IMR-90 (cell line): ENCODE results near the gene ABCF3. TPM values are rescaled to one million over a fixed set of nuclear protein-coding genes. Genes with fewer than 3 reads are reported as not detected.

Source experiments
- ATAC-seq: fragments of 200-7000 bp; cut with Tn5 transposase; 2 replicates; pipeline ENCODE4 v1.9.1; 2020; ENCODE audit warnings: low read depth, mild to moderate bottlenecking, moderate library complexity
- BruUV-seq: library from RNA; stranded (reverse); fragments of 400-500 nt; replicated peaks from 2 replicates; lab custom pipeline; 2021; lab: Mats Ljungman, UMichigan
- CTCF ChIA-PET: fragments of 300-600 bp; formaldehyde crosslinking; extraction: SDS; loops from one replicate; lab custom pipeline; 2021; ENCODE audit warnings: antibody characterized with exemption; lab: Yijun Ruan, JAX
- POLR2A ChIA-PET: fragments of 300-600 bp; sonication (Branson Sonifier 250); formaldehyde crosslinking; loops from one replicate; lab custom pipeline; 2022; ENCODE audit warnings: antibody characterized with exemption; ENCODE audit not compliant: unreplicated experiment; lab: Charles Lee
- DNase-seq: peaks from one replicate; pipeline ENCODE4 v3.0.0; 2013
- H2AFZ ChIP-seq: replicated peaks from 2 replicates; pipeline ENCODE3; 2013; ENCODE audit warnings: low read length, mild to moderate bottlenecking; ENCODE audit not compliant: poor library complexity
- H2AK5ac ChIP-seq: 2 replicates; pipeline ENCODE4 v1.6.1; 2013; ENCODE audit warnings: low read depth, low read length, inconsistent platforms
- H2AK9ac ChIP-seq: replicated peaks from 2 replicates; pipeline ENCODE3; 2013; ENCODE audit warnings: mild to moderate bottlenecking, low read depth, low read length, moderate library complexity; ENCODE audit not compliant: poor library complexity
- H2BK120ac ChIP-seq: 2 replicates; pipeline ENCODE4 v1.6.1; 2013; ENCODE audit warnings: low read depth, low read length, inconsistent platforms
- H2BK15ac ChIP-seq: 3 replicates; pipeline ENCODE4 v1.6.1; 2013; ENCODE audit warnings: low read depth, low read length, inconsistent platforms
- H2BK20ac ChIP-seq: 2 replicates; pipeline ENCODE4 v1.6.1; 2013; ENCODE audit warnings: low read depth, mild to moderate bottlenecking, inconsistent platforms, low read length, moderate library complexity
- H2BK5ac ChIP-seq: 2 replicates; pipeline ENCODE4 v1.6.1; 2013; ENCODE audit warnings: mild to moderate bottlenecking, low read depth, low read length, inconsistent platforms; ENCODE audit not compliant: poor library complexity, severe bottlenecking
- H3K14ac ChIP-seq: replicated peaks from 2 replicates; pipeline ENCODE4 v1.6.1; 2013; ENCODE audit warnings: low read depth, low read length, inconsistent platforms
- H3K18ac ChIP-seq: 2 replicates; pipeline ENCODE4 v1.6.1; 2013; ENCODE audit warnings: low read depth, low read length, control low read depth
- H3K23ac ChIP-seq: 2 replicates; pipeline ENCODE4 v1.6.1; 2013; ENCODE audit warnings: low read depth, low read length, inconsistent platforms
- H3K27ac ChIP-seq: 2 replicates; pipeline ENCODE4 v1.5.1; 2013; ENCODE audit warnings: mild to moderate bottlenecking, control low read depth, low read length; ENCODE audit not compliant: insufficient read depth
- H3K27me3 ChIP-seq: 2 replicates; pipeline ENCODE4 v1.6.1; 2013; ENCODE audit warnings: low read length; ENCODE audit not compliant: control insufficient read depth, insufficient read depth
- H3K36me3 ChIP-seq: 2 replicates; pipeline ENCODE4 v1.6.1; 2013; ENCODE audit warnings: low read length, mixed read lengths; ENCODE audit not compliant: control insufficient read depth, insufficient read depth
- H3K4ac ChIP-seq: 2 replicates; pipeline ENCODE4 v1.6.1; 2013; ENCODE audit warnings: low read depth, low read length, inconsistent platforms
- H3K4me1 ChIP-seq: 2 replicates; pipeline ENCODE4 v1.6.1; 2013; ENCODE audit warnings: low read length, mixed read lengths; ENCODE audit not compliant: control insufficient read depth, insufficient read depth
- H3K4me2 ChIP-seq: 2 replicates; pipeline ENCODE4 v1.6.1; 2013; ENCODE audit warnings: low read depth, mild to moderate bottlenecking, control low read depth, low read length, moderate library complexity
- H3K4me3 ChIP-seq: 2 replicates; pipeline ENCODE4 v1.5.1; 2013; ENCODE audit warnings: low read depth, mild to moderate bottlenecking, control low read depth, low read length, moderate library complexity; ENCODE audit not compliant: insufficient read depth
- H3K56ac ChIP-seq: 2 replicates; pipeline ENCODE4 v1.6.1; 2013; ENCODE audit warnings: low read length, inconsistent platforms; ENCODE audit not compliant: insufficient read depth; ENCODE audit errors: extremely low read depth
- H3K79me1 ChIP-seq, 2 experiments: 2 replicates each; pipeline ENCODE4 v1.6.1; 2013; ENCODE audit warnings: low read length in 2 of 2, inconsistent platforms in 1 of 2, low read depth in 1 of 2
- H3K9ac ChIP-seq: 2 replicates; pipeline ENCODE4 v1.6.1; 2013; ENCODE audit warnings: low read depth, low read length, control low read depth
- H3K9me1 ChIP-seq: 2 replicates; pipeline ENCODE4 v1.6.1; 2013; ENCODE audit warnings: low read length, inconsistent platforms; ENCODE audit not compliant: insufficient read depth
- H3K9me3 ChIP-seq: 2 replicates; pipeline ENCODE4 v1.6.1; 2013; ENCODE audit warnings: low read length; ENCODE audit not compliant: control insufficient read depth, insufficient read depth
- H4K20me1 ChIP-seq: 2 replicates; pipeline ENCODE4 v1.6.1; 2013; ENCODE audit warnings: low read length, inconsistent platforms; ENCODE audit not compliant: insufficient read depth
- H4K5ac ChIP-seq: 2 replicates; pipeline ENCODE4 v1.6.1; 2013; ENCODE audit warnings: mild to moderate bottlenecking, low read depth, low read length, control low read depth
- H4K8ac ChIP-seq, 2 experiments: 2 replicates each; pipeline ENCODE4 v1.6.1; 2013; ENCODE audit warnings: low read depth in 2 of 2, low read length in 2 of 2, control low read depth in 1 of 2, inconsistent platforms in 1 of 2
- H4K91ac ChIP-seq: 2 replicates; pipeline ENCODE4 v1.6.1; 2013; ENCODE audit warnings: low read depth, low read length, inconsistent platforms; ENCODE audit not compliant: insufficient read depth
- BHLHE40 ChIP-seq: fragments of 150-350 bp; IDR thresholded peaks from 2 replicates; pipeline ENCODE4 v1.6.1; 2016; ENCODE audit warnings: mild to moderate bottlenecking, low read depth, low read length
- CEBPB ChIP-seq: IDR thresholded peaks from 2 replicates; pipeline ENCODE4 v1.6.1; 2012; ENCODE audit warnings: low read depth, low read length, improper control_type of control experiment
- CHD1 ChIP-seq: IDR thresholded peaks from 2 replicates; pipeline ENCODE4 v1.6.1; 2012; ENCODE audit warnings: low read depth, low read length, improper control_type of control experiment
- CTCF ChIP-seq: conservative IDR thresholded peaks from 2 replicates; pipeline ENCODE4 v1.5.1; 2012; ENCODE audit warnings: mild to moderate bottlenecking, low read depth, low read length, improper control_type of control experiment
- ELK1 ChIP-seq: fragments of 150-350 bp; IDR thresholded peaks from 2 replicates; pipeline ENCODE4 v1.6.1; 2016; ENCODE audit warnings: low read depth, mild to moderate bottlenecking, low read length, moderate library complexity, borderline replicate concordance
- FOS ChIP-seq: fragments of 150-350 bp; IDR thresholded peaks from 2 replicates; pipeline ENCODE4 v1.6.1; 2016; ENCODE audit warnings: low read depth, low read length
- MAFK ChIP-seq: IDR thresholded peaks from 2 replicates; pipeline ENCODE4 v1.6.1; 2012; ENCODE audit warnings: low read depth, low read length, improper control_type of control experiment
- MAZ ChIP-seq: IDR thresholded peaks from 2 replicates; pipeline ENCODE4 v1.6.1; 2012; ENCODE audit warnings: low read depth, mild to moderate bottlenecking, low read length, improper control_type of control experiment, moderate library complexity, borderline replicate concordance
- MXI1 ChIP-seq: IDR thresholded peaks from 2 replicates; pipeline ENCODE4 v1.6.1; 2012; ENCODE audit warnings: low read depth, mild to moderate bottlenecking, low read length, moderate library complexity, borderline replicate concordance
- NFE2L2 ChIP-seq: fragments of 150-350 bp; IDR thresholded peaks from 2 replicates; pipeline ENCODE4 v1.6.1; 2016; ENCODE audit warnings: low read depth, mild to moderate bottlenecking, low read length
- POLR2A ChIP-seq: IDR thresholded peaks from 2 replicates; pipeline ENCODE4 v1.6.1; 2012; ENCODE audit warnings: mild to moderate bottlenecking, low read depth, low read length
- RAD21 ChIP-seq: IDR thresholded peaks from 2 replicates; pipeline ENCODE4 v1.6.1; 2012; ENCODE audit warnings: low read length, improper control_type of control experiment
- RCOR1 ChIP-seq: IDR thresholded peaks from 2 replicates; pipeline ENCODE4 v1.6.1; 2012; ENCODE audit warnings: mild to moderate bottlenecking, low read length, improper control_type of control experiment; ENCODE audit not compliant: insufficient replicate concordance
- RFX5 ChIP-seq: IDR thresholded peaks from 2 replicates; pipeline ENCODE4 v1.8.0; 2012; ENCODE audit warnings: low read depth, mild to moderate bottlenecking, low read length, moderate library complexity
- SMC3 ChIP-seq: fragments of 150-350 bp; IDR thresholded peaks from 2 replicates; pipeline ENCODE4 v1.6.1; 2016; ENCODE audit warnings: low read depth, mild to moderate bottlenecking, antibody characterized with exemption, low read length, moderate library complexity
- WGBS, 2 experiments: methylation state at CpG; one replicate each; pipeline versions ENCODE4 v1.1.5 to v1.1.7; 2013; ENCODE audit warnings: missing lambda C conversion rate in 2 of 2; ENCODE audit not compliant: insufficient read length in 1 of 2; ENCODE audit errors: extremely low coverage in 2 of 2; 5-methylcytosine and 5-hydroxymethylcytosine counted together
- dilution Hi-C: fragments of 300-500 bp; cut with HindIII; formaldehyde crosslinking; loops from one replicate; pipeline ENCODE4 v1.14.3; 2018; ENCODE audit warnings: low sequenced_read_pairs; ENCODE audit not compliant: unreplicated experiment
- in situ Hi-C: fragments of 300-500 bp; cut with MboI; formaldehyde crosslinking; loops from 3 replicates; pipeline ENCODE4 v1.14.3; 2019; ENCODE audit warnings: low sequenced_read_pairs, inconsistent platforms, mixed read lengths
- intact Hi-C: fragments of 100-400 bp; cut with micrococcal nuclease; formaldehyde crosslinking; loops from 2 replicates; pipeline ENCODE4 v1.10.0; 2022
- polyA plus RNA-seq, 3 experiments: library from polyadenylated mRNA; depleted of rRNA; stranded (reverse); fragments of >200 nt; gene quantifications; 2 replicates each; pipeline ENCODE4 v1.2.3, GENCODE V29; 2012; ENCODE audit warnings: low replicate concordance in 1 of 3
- total RNA-seq: library from RNA; depleted of rRNA; stranded (reverse); fragments of >200 nt; gene quantifications from 2 replicates; pipeline ENCODE4 v1.2.3, GENCODE V29; 2012
- TF ChIP-seq, protein P1 (sequence below): fragments of 150-350 bp; IDR thresholded peaks from 2 replicates; pipeline ENCODE4 v1.6.1; 2017; ENCODE audit warnings: mild to moderate bottlenecking, antibody characterized with exemption, low read length, low read depth

Gene ABCF3
- total and polyA plus RNA-seq, 2 of the 4 experiments (the other 2 are of a cell fraction) = 36.9 to 59.2 TPM

GRCh38 chr3:184149123-184149522, 36.9 kb upstream of the ABCF3 start:
- peaks cover 2 to 7% of the 10 kb centered on the region in 2 experiments for H3K79me1 ChIP-seq
- H3K36me3 ChIP-seq = peaks cover 14% of the 10 kb centered on the region
- H3K14ac ChIP-seq = no peak overlapping the region
- H2AFZ ChIP-seq = no peak overlapping the region
- H3K4ac ChIP-seq = no peak overlapping the region
- in situ Hi-C loops (no loop called here), dilution Hi-C loops (no loop called here), intact Hi-C loops (loop anchor here (5.0 kb wide), 1 partner anchor 103 kb away; no protein-coding TSS in a partner anchor)
- H2BK120ac ChIP-seq = no peak overlapping the region
- WGBS, 2 experiments = 100% methylated on average over 3 of the region's 6 CpGs; no CpG with 5 or more reads in 1 of the 2 experiments
- 0 out of 2 replicates have a peak, but pooled peaks cover 2% of the 10 kb centered on the region for H3K4me1 ChIP-seq
- H3K27me3 ChIP-seq = no peaks in the 10 kb centered on the region
- TF ChIP-seq NFE2L2 (no peak), RAD21 (no peak), MAFK (no peak), CEBPB (no peak), MAZ (no peak), CTCF (no peak), MXI1 (no peak), ELK1 (no peak), RFX5 (no peak), POLR2A (no peak), CHD1 (no peak), FOS (no peak), RCOR1 (no peak), BHLHE40 (no peak), SMC3 (no peak)
- TF ChIP-seq, protein P1, sequence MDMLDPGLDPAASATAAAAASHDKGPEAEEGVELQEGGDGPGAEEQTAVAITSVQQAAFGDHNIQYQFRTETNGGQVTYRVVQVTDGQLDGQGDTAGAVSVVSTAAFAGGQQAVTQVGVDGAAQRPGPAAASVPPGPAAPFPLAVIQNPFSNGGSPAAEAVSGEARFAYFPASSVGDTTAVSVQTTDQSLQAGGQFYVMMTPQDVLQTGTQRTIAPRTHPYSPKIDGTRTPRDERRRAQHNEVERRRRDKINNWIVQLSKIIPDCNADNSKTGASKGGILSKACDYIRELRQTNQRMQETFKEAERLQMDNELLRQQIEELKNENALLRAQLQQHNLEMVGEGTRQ = no peak
- no peak overlapping the region for H3K9ac ChIP-seq
- no peak overlapping the region for H4K8ac ChIP-seq
- H3K9me1 ChIP-seq = peaks cover 2% of the 10 kb centered on the region; the same call in 1 of the 2 replicates
- ChIA-PET CTCF (interaction anchor here (0.6 to 0.7 kb wide), 2 partner anchors 78 to 151 kb away, joined by 3 to 4 read pairs; no protein-coding TSS in a partner anchor), POLR2A (interaction anchor here (0.6 kb wide), 2 partner anchors 131 to 530 kb away, joined by 5 to 14 read pairs; partner anchors contain the start of gene ABCC5)
- no peak overlapping the region for H2BK20ac ChIP-seq
- no peak overlapping the region for H4K5ac ChIP-seq
- no peak overlapping the region for H2BK5ac ChIP-seq
- no peak overlapping the region for H3K56ac ChIP-seq
- BruUV-seq = no TSS peak
- no peak overlapping the region for H3K4me3 ChIP-seq
- H2BK15ac ChIP-seq = no peak overlapping the region
- no peak overlapping the region for H2AK5ac ChIP-seq
- no peak overlapping the region for H3K18ac ChIP-seq
- no peak overlapping the region for H2AK9ac ChIP-seq
- no peaks in the 10 kb centered on the region for H3K9me3 ChIP-seq
- H4K91ac ChIP-seq = no peak overlapping the region
- no peak overlapping the region for H3K27ac ChIP-seq
- ATAC-seq (no peak), DNase-seq (no peak)
- H4K20me1 ChIP-seq = peaks cover 11% of the 10 kb centered on the region
- H3K4me2 ChIP-seq = no peak overlapping the region
- H3K23ac ChIP-seq = no peak overlapping the region
